Left lobe of liver (tissue), 2 donors: Measurements from ENCODE around the gene CBX4. TPM values are rescaled to one million over a fixed set of nuclear protein-coding genes. Genes with fewer than 3 reads are reported as not detected.

Source experiments
- ATAC-seq: fragments of 200-7000 bp; cut with Tn5 transposase; one replicate; pipeline ENCODE4 v1.9.1; 2020; ENCODE audit warnings: mild to moderate bottlenecking, moderate library complexity
- DNase-seq: peaks from one replicate; pipeline ENCODE4 v3.0.0-alpha.2; 2020; ENCODE audit warnings: low spot score
- total RNA-seq: library from RNA; stranded (reverse); gene quantifications from one replicate; pipeline ENCODE4 v1.2.1, GENCODE V29; 2021
- donor health status: DM: no; HTN: no; CAD: no; lungs with moderate emphysema.
- donor health status: DM: no; HTN: yes; CAD: no.

The CBX4 gene
- total RNA-seq, 1 donor from 2014 or later: 14.8 TPM

DNA sequence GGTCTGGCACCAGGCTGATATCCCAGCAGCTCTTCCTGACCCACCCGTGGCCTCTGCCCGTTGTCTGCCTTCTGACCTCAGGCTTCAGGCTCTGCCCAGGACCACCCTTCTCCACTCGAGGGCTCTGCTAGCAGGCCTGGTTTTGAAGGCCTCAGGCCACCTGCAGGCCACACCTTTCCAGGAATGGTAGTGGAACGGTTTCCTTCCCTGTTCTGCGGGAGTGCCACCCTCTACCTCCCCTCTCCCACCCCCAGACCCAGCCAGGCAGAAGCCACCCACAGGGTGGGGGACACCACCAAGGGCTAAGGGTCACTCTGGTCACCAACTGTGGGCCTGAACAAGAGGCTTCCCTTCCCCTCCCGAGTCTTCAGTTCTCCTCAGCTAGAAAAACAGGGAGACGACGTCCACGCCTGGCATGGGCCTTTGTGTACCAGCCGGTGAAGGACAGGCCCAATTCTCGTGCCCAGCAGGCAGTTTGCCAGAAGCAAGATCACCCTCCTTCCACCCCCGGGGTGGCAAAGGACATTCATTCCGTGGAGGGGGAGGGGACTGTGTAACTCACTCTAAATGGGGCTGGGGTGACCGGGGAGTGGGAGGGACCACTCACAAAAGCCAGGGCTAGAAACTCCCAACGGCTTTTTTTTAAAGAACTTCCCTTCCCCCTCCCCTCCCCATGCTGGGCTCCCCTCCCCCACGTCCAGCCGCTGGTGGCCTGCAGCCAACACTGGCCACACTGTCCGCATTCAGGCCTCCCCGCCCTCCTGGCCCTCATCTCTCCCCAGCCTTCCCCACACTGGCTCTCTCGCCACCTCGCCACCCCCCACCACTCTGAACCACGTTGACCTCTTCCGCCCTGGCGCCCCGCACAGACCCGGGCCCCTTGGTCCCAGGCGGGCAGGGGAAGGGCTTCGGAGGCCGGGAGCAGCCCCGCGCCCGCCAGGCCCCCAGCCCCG, 7.7 kb downstream of the CBX4 start:
- ATAC-seq: peak; percentile 73
- DNase-seq: peak; percentile 92

- ATAC-seq (no peak), DNase-seq (no peak)
Observed at GRCh38 chr17:79830763-79831264, 8.4 kb downstream of the CBX4 start.

- no peak for DNase-seq
- no peak for ATAC-seq
Observed at GRCh38 chr17:79830303-79830702, 8.9 kb downstream of the CBX4 start.

GRCh38 chr17:79829457-79829856, 9.8 kb downstream of the CBX4 start:
- DNase-seq (no peak), ATAC-seq (no peak)

DNA sequence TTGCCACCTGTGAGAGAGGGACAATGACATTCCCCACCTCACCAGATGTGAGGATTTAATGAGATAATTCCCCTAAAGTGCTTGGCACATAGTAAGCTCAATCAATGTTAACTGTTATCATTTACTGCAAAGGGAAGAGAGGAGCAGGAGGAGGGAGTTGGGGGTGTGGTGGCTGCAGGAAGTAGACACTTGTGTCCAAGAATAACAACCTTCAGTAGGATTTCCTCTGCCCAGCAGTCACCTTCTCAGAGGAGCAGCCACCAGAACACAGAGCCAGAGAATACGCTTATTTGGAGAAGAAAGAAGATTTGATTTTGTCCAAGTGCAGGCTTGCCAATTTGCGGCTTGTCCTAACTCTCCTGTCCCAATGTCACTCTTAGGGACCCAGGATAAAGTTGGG, 10.2 kb downstream of the CBX4 start:
- no peak for DNase-seq
- ATAC-seq: no peak

- no peak for DNase-seq
Observed at GRCh38 chr17:79826841-79827578, 12.2 kb downstream of the CBX4 start.

GRCh38 chr17:79826204-79826680, 13.0 kb downstream of the CBX4 start:
- ATAC-seq (peak; percentile 21), DNase-seq (no peak)

More at GRCh38 chr17:79826841-79827578, 12.2 kb downstream of the CBX4 start:
- no peak for ATAC-seq

GRCh38 chr17:79825580-79825921, 13.7 kb downstream of the CBX4 start:
- ATAC-seq (no peak), DNase-seq (no peak)

- DNase-seq: no peak
- ATAC-seq: peak; percentile 34
Observed at GRCh38 chr17:79824893-79825579, 14.2 kb downstream of the CBX4 start.

DNA sequence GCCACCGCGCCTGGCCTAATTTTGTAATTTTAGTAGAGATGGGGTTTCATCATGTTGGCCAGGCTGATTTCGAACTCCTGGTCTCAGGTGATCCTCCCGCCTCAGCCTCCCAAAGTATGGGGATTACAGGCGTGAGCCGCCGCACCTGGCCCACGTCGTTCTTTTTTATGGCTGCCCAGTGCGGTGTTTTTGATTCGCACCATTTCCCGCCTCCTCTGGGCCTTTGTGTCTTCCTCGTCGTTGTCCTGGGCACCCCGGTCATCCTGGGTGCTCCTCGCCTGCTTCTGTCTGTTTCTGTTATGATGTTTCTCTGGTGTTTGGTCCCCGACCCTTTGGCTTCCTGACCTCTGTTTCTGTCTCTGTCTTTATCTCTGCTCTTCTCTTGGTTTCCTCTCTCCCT, 15.0 kb downstream of the CBX4 start:
- ATAC-seq (no peak), DNase-seq (no peak)

- ATAC-seq: peak; percentile 35
- DNase-seq: no peak
Observed at GRCh38 chr17:79822583-79823124, 16.6 kb downstream of the CBX4 start.

GRCh38 chr17:79821331-79822095, 17.7 kb downstream of the CBX4 start:
- DNase-seq: no peak
- peak; percentile 37 for ATAC-seq

DNA sequence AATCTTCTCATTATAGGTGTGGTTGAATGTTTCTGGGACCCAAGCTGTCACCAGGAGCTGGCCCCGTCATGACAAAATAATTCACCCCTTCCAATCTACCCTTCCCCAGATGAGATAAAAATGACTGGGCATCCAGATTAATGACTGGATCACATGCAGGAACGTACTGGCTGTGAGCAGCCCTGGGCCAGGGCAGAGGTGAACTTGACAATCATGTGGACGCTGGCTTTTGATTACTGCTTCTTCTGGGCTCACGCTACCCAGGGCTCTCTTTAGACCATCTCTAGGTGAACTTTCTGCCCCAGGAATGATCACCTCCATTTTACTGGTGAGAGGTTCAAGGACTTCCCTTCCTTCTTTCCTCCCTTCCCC, 18.3 kb downstream of the CBX4 start:
- no peak for DNase-seq
- ATAC-seq: no peak

DNA sequence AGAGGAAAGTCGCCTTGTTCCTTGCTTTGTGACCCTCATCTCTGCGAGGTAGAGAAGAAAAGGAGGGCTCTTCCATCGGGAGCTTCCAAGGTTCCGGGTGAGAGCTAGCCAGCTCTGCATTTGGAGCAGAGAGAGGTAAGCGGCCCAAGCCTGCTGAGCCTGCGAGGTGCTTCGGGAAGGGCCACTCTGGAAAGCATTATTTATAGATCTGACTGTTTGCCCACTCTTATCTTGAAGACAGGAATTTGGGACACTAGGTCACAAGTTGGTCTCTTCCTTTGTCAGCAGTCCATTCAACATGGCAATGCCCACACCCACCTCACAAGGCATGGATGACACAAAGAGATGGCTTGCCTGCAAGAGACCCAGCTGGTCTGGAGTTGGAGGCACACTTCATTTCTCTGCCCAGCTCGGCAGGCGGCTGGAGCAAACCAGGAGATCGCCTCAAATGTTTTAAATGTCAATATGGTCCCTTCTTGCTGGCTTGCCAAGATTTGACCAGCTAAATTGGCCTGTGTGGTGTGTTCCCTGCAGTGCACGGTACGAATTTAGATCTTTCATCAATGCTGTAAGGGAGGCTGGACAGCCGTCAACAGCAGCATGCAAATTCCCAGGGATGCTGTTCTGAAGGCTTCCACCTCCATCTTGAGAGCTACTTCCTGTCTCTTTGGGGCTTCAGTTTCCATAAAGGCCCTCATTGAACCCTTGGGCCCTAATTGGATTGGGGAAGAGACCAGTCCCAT, 19.5 kb downstream of the CBX4 start:
- ATAC-seq (no peak), DNase-seq (no peak)

DNA sequence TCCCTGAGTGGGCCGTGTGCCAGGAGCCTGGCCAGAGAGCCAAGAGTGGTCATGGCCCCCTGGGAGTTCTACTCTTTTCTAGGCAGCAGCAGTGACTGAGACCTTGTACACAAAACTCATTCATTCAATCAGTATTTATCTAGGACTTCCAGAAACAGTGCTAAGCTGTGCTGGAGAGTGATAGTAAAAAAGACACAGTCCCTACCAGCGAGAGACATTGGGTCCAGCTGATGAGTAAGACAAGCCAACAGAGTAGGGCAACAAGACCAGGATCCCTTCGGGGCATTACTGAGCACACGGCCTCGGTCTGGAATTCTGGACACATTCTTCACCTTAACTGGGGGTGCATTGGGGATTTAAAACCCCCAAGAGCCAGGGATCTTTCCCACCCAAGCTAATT, 20.2 kb downstream of the CBX4 start:
- no peak for DNase-seq

GRCh38 chr17:79818026-79818758, 21.0 kb downstream of the CBX4 start:
- ATAC-seq: no peak

More for the DNA sequence above, 20.2 kb downstream of the CBX4 start:
- no peak for ATAC-seq

GRCh38 chr17:79815836-79816461, 23.3 kb downstream of the CBX4 start:
- ATAC-seq (no peak), DNase-seq (no peak)

More at GRCh38 chr17:79818026-79818758, 21.0 kb downstream of the CBX4 start:
- DNase-seq: no peak
